Measurements from ENCODE around the gene TACC2. TPM values are rescaled to one million over a fixed set of nuclear protein-coding genes. Genes with fewer than 3 reads are reported as not detected.
A peak's percentile ranks its signal among the peaks of the same experiment; 100 is the strongest.

TACC2 gene
- total and polyA plus RNA-seq, 8 donors: 17.9 to 43.6 (median 23.6) TPM

GRCh38 chr10:122132331-122132755 lies 143.4 kb downstream of the TACC2 start:
- intact Hi-C loops (cut with DNase I): no loop called here
- Histone ChIP-seq H3K27me3 (no peaks in the 10 kb centered on the region), H3K36me3 (peaks cover 0 to 4% (median 0%) of the 10 kb centered on the region in 3 donors), H3K4me3 (no peak overlapping the region), H3K27ac (no peak overlapping the region), H3K4me1 (peaks cover 0 to 3% (median 0%) of the 10 kb centered on the region in 3 donors), H3K9me3 (no peaks in the 10 kb centered on the region)
- TF ChIP-seq CTCF (IDR thresholded peaks at IDR 0.05): no peak
- peak in 1 of 4 donors; percentile 34 for ATAC-seq
- no peak for FAIRE-seq
- DNase-seq: no peak
- 84% methylated on average over 15 of the region's 15 CpGs for WGBS, 2 donors

- no peak for TF ChIP-seq CTCF (IDR thresholded peaks at IDR 0.05)
- H3K27me3 ChIP-seq: no peaks in the 10 kb centered on the region
- peaks cover 0 to 4% (median 0%) of the 10 kb centered on the region in 3 donors for H3K36me3 ChIP-seq
- ATAC-seq (no peak), DNase-seq (no peak), FAIRE-seq (no peak)
- H3K4me1 ChIP-seq: no peaks in the 10 kb centered on the region
- 88 to 89% methylated on average over 12 of the region's 12 CpGs for WGBS, 2 donors
- H3K9me3 ChIP-seq: no peaks in the 10 kb centered on the region
- H3K4me3 ChIP-seq: no peak overlapping the region
- H3K27ac ChIP-seq: no peak overlapping the region
- intact Hi-C loops (cut with DNase I): no loop called here
Observed at GRCh38 chr10:122132882-122133565, 144.1 kb downstream of the TACC2 start.

GRCh38 chr10:122135251-122136025 lies 146.5 kb downstream of the TACC2 start:
- Histone ChIP-seq H3K9me3 (no peaks in the 10 kb centered on the region), H3K4me1 (no peaks in the 10 kb centered on the region), H3K36me3 (peaks cover 0 to 4% (median 0%) of the 10 kb centered on the region in 3 donors), H3K4me3 (no peak overlapping the region), H3K27ac (no peak overlapping the region), H3K27me3 (no peaks in the 10 kb centered on the region)
- WGBS, 2 donors: 90 to 92% methylated on average over 13 of the region's 13 CpGs
- intact Hi-C loops (cut with DNase I): no loop called here
- no peak for FAIRE-seq
- DNase-seq: no peak
- no peak for ATAC-seq
- TF ChIP-seq CTCF (IDR thresholded peaks at IDR 0.05): no peak

- WGBS, 2 donors: 83 to 86% methylated on average over 16 of the region's 16 CpGs
- no peaks in the 10 kb centered on the region for H3K36me3 ChIP-seq
- no peak for DNase-seq
- no peak for FAIRE-seq
- no peak overlapping the region for H3K27ac ChIP-seq
- intact Hi-C loops (cut with DNase I): no loop called here
- TF ChIP-seq CTCF (IDR thresholded peaks at IDR 0.05): no peak
- H3K27me3 ChIP-seq: no peaks in the 10 kb centered on the region
- H3K4me1 ChIP-seq: peaks cover 4 to 14% (median 6%) of the 10 kb centered on the region in 3 donors
- no peak for ATAC-seq
- no peaks in the 10 kb centered on the region for H3K9me3 ChIP-seq
- no peak overlapping the region for H3K4me3 ChIP-seq
Observed at GRCh38 chr10:122138831-122139625, 150.1 kb downstream of the TACC2 start.

Data from pancreas (tissue), 10 donors.